Heart left ventricle (tissue), 13 donors: ENCODE data around the gene SIGLEC8.

Experiments
- POLR2A ChIP-seq, 2 donors: fragments of 450-650 bp; IDR thresholded peaks; one replicate each; pipeline ENCODE4 v1.6.1; 2017; ENCODE audit warnings: antibody characterized with exemption in 2 of 2, mild to moderate bottlenecking in 2 of 2, moderate library complexity in 2 of 2
- TF ChIP-seq, protein P1 (sequence below), 12 donors: fragments of 200-600 bp; sonication (generic) in 4 of 12; IDR thresholded peaks; one replicate each; pipeline versions ENCODE4 v1.5.0 to v1.8.0; 2018 to 2022; ENCODE audit warnings: antibody characterized with exemption in 12 of 12, mild to moderate bottlenecking in 5 of 12
- donor health status: ischemic (EF 13 %, LVEDD 7.1; RV severe dilation, severe dysfunction).
- donor health status: DM: no; HTN: yes; CAD: no.
- donor health status: DM: no; HTN: no; CAD: no.
- donor health status: ischemic (EF 25% LVEDD 6.9; RV normal size, moderate dysfunction).
- donor health status: ischemic (EF 25% LVEDD 5.7; RV mildly dilated, moderate dysfunction).
- donor health status: ischemic (EF 35%, LVEDD 5.7; RV mildly dilated, moderate dysfunction).
- donor health status: nonischemic (EF 11% LVEDD 7.7; RV severe dilation, severe dysfunction).
- donor health status: DM: yes; HTN: yes; CAD: no.
- donor health status: PGD.
- donor health status: ischemic (EF 29% LVEDD 5.4; RV normal size, mild dysfunction).
- donor health status: nonischemic (EF 23%, LVEDD 6.1; RV moderate dilation, normal function).

DNA sequence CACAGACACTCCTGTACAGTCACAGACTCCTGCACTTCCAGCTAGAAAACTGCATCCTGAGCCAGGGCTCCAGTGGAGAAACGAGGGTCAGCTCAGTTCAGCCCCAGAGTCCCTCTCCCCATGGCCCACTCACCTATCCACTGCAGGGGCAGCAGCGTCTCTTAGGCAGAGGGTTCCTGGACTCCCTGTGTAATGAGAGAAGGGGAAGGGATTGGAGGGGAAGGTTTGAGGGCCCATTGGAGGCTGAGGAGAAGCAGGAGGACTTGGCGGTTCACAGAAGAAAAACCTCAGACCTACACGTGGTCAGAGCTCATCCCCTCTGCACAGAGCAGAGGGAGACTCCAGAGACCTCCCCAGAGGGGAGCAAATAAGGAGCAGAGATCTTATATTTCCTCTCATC lies 10.9 kb upstream of the SIGLEC8 start:
- TF ChIP-seq, protein P1, sequence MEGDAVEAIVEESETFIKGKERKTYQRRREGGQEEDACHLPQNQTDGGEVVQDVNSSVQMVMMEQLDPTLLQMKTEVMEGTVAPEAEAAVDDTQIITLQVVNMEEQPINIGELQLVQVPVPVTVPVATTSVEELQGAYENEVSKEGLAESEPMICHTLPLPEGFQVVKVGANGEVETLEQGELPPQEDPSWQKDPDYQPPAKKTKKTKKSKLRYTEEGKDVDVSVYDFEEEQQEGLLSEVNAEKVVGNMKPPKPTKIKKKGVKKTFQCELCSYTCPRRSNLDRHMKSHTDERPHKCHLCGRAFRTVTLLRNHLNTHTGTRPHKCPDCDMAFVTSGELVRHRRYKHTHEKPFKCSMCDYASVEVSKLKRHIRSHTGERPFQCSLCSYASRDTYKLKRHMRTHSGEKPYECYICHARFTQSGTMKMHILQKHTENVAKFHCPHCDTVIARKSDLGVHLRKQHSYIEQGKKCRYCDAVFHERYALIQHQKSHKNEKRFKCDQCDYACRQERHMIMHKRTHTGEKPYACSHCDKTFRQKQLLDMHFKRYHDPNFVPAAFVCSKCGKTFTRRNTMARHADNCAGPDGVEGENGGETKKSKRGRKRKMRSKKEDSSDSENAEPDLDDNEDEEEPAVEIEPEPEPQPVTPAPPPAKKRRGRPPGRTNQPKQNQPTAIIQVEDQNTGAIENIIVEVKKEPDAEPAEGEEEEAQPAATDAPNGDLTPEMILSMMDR (IDR thresholded peaks at IDR 0.05) = no peak
- no peak for TF ChIP-seq POLR2A (IDR thresholded peaks at IDR 0.05)
